HepG2 (cell line): ENCODE measurements around the gene PRR36. TPM values are rescaled to one million over a fixed set of nuclear protein-coding genes. Genes with fewer than 3 reads are reported as not detected.
A peak's percentile ranks its signal among the peaks of the same experiment; 100 is the strongest.

Experiments used
- ATAC-seq: fragments of 200-7000 bp; cut with Tn5 transposase; 3 replicates; pipeline ENCODE4 v1.9.1; 2020; ENCODE audit warnings: mild to moderate bottlenecking, moderate library complexity
- BruUV-seq: library from RNA; stranded (reverse); fragments of 400-500 nt; replicated peaks from 2 replicates; lab custom pipeline; 2021; lab: Mats Ljungman, UMichigan
- CTCF ChIA-PET: fragments of 300-600 bp; formaldehyde crosslinking; extraction: SDS; loops from one replicate; lab custom pipeline; 2021; ENCODE audit warnings: low total read pairs, inconsistent platforms, low intra/inter-chr PET ratio; lab: Yijun Ruan, JAX
- POLR2A ChIA-PET: fragments of 350-600 bp; sonication (Branson Sonifier 250); formaldehyde crosslinking; loops from one replicate; lab custom pipeline; 2020; ENCODE audit warnings: antibody characterized with exemption, inconsistent platforms; lab: Yijun Ruan, JAX
- DNase-seq: peaks from one replicate; pipeline ENCODE4 v3.0.0-alpha.2; 2015; ENCODE audit warnings: low spot score
- FAIRE-seq: peaks from 3 replicates; lab custom pipeline; 2011; peaks lifted over from hg19 to GRCh38; lab: Jason Lieb, UNC
- H2AFZ ChIP-seq: one replicate; pipeline ENCODE4 v1.6.1; 2011; ENCODE audit warnings: low read length, inconsistent platforms
- H3K27ac ChIP-seq: fragments of 300-600 bp; 3 replicates; pipeline ENCODE4 v1.8.0; 2011; ENCODE audit warnings: mixed run types, mild to moderate bottlenecking, mixed read lengths, low read length, inconsistent platforms; ENCODE audit not compliant: insufficient read depth; ENCODE audit errors: extremely low read length
- H3K27me3 ChIP-seq, 2 experiments: fragments of 200-600 bp in 1 of 2; 2 replicates in 1 of 2; 3 replicates in 1 of 2; pipeline versions ENCODE4 v1.6.0 to v1.8.0; 2011; ENCODE audit warnings: low read length in 2 of 2, mild to moderate bottlenecking in 2 of 2, moderate library complexity in 2 of 2, inconsistent platforms in 1 of 2; ENCODE audit not compliant: insufficient read depth in 2 of 2, control insufficient read depth in 1 of 2
- H3K36me3 ChIP-seq, 2 experiments: fragments of 200-600 bp in 1 of 2; replicated peaks in 1 of 2; 2 replicates in 1 of 2; 3 replicates in 1 of 2; pipeline versions ENCODE4 v1.5.1 to v1.8.0; 2011; ENCODE audit warnings: low read length in 2 of 2, inconsistent platforms in 1 of 2; ENCODE audit not compliant: insufficient read depth in 2 of 2, control insufficient read depth in 1 of 2
- H3K4me1 ChIP-seq: 2 replicates; pipeline ENCODE4 v1.5.1; 2012; ENCODE audit warnings: low read length, inconsistent platforms; ENCODE audit not compliant: insufficient read depth
- H3K4me2 ChIP-seq: 2 replicates; pipeline ENCODE4 v1.6.0; 2011; ENCODE audit warnings: low read depth, low read length, inconsistent platforms
- H3K4me3 ChIP-seq, 3 experiments: fragments of 200-600 bp in 1 of 3; sonication (generic), shearing (Covaris generic) in 1 of 3; replicated peaks in 1 of 3; 2 replicates each; pipeline ENCODE4 v1.5.1; 2011 to 2016; ENCODE audit warnings: low read length in 3 of 3, inconsistent platforms in 2 of 3, low read depth in 2 of 3, mild to moderate bottlenecking in 2 of 3, control low read depth in 1 of 3, mixed read lengths in 1 of 3; ENCODE audit not compliant: insufficient read depth in 1 of 3
- H3K79me2 ChIP-seq: one replicate; pipeline ENCODE4 v1.6.1; 2011; ENCODE audit warnings: low read length, inconsistent platforms; ENCODE audit not compliant: insufficient read depth
- H3K9ac ChIP-seq: 2 replicates; pipeline ENCODE4 v1.6.0; 2011; ENCODE audit warnings: mild to moderate bottlenecking, low read depth, low read length, inconsistent platforms; ENCODE audit not compliant: insufficient read depth
- H3K9me3 ChIP-seq: 2 replicates; pipeline ENCODE4 v1.5.1; 2012; ENCODE audit warnings: mild to moderate bottlenecking, low read length
- H4K20me1 ChIP-seq: 2 replicates; pipeline ENCODE4 v1.6.0; 2011; ENCODE audit warnings: inconsistent platforms, mild to moderate bottlenecking, low read length, moderate library complexity; ENCODE audit not compliant: insufficient read depth
- ARNT ChIP-seq: fragments of 450-650 bp; IDR thresholded peaks from 2 replicates; pipeline ENCODE4 v1.6.1; 2017
- CBX5 ChIP-seq: sonication (generic); formaldehyde crosslinking; IDR thresholded peaks from 2 replicates; pipeline ENCODE4 v1.4.0; 2020; ENCODE audit warnings: missing genetic modification reagents, borderline replicate concordance
- E2F2 ChIP-seq: sonication (generic); formaldehyde crosslinking; IDR thresholded peaks from 2 replicates; pipeline ENCODE4 v1.4.0; 2020; ENCODE audit warnings: missing genetic modification reagents, borderline replicate concordance
- FOXA1 ChIP-seq, 2 experiments: fragments of 450-650 bp in 1 of 2; sonication (generic) in 1 of 2; formaldehyde crosslinking in 1 of 2; IDR thresholded peaks; 2 replicates each; pipeline versions ENCODE4 v1.4.0 to v1.6.1; 2016 to 2020; ENCODE audit warnings: missing genetic modification reagents in 1 of 2
- FOXK2 ChIP-seq: fragments of 450-650 bp; IDR thresholded peaks from 2 replicates; pipeline ENCODE4 v1.6.1; 2016
- GPBP1L1 ChIP-seq: sonication (generic); formaldehyde crosslinking; IDR thresholded peaks from 2 replicates; pipeline ENCODE4 v1.5.0; 2020; ENCODE audit warnings: mild to moderate bottlenecking, missing genetic modification reagents
- KDM5B ChIP-seq: sonication (generic); formaldehyde crosslinking; IDR thresholded peaks from 2 replicates; pipeline ENCODE4 v1.4.0; 2020; ENCODE audit warnings: missing genetic modification reagents, mild to moderate bottlenecking, borderline replicate concordance
- MED1 ChIP-seq: sonication (generic); formaldehyde crosslinking; IDR thresholded peaks from 2 replicates; pipeline ENCODE4 v1.4.0; 2020; ENCODE audit warnings: missing genetic modification reagents
- PLRG1 ChIP-seq: fragments of 450-650 bp; conservative IDR thresholded peaks from 2 replicates; pipeline ENCODE4 v1.6.1; 2016
- RORA ChIP-seq: sonication (generic); formaldehyde crosslinking; IDR thresholded peaks from 2 replicates; pipeline ENCODE4 v1.5.0; 2020; ENCODE audit warnings: mild to moderate bottlenecking, missing genetic modification reagents, moderate library complexity
- SMARCC2 ChIP-seq: fragments of 450-650 bp; IDR thresholded peaks from 2 replicates; pipeline ENCODE4 v1.6.1; 2017; ENCODE audit warnings: antibody characterized with exemption, mild to moderate bottlenecking
- TGIF2 ChIP-seq: IDR thresholded peaks from 2 replicates; pipeline ENCODE4 v1.6.1; 2016; ENCODE audit warnings: control low read depth, missing compliant biosample characterization
- TOPORS ChIP-seq: sonication (generic); formaldehyde crosslinking; IDR thresholded peaks from 2 replicates; pipeline ENCODE4 v1.8.0; 2023; ENCODE audit warnings: mild to moderate bottlenecking, missing genetic modification reagents
- ZNF333 ChIP-seq: sonication (generic); formaldehyde crosslinking; IDR thresholded peaks from 2 replicates; pipeline ENCODE4 v1.4.0; 2020; ENCODE audit warnings: mild to moderate bottlenecking, missing genetic modification reagents, borderline replicate concordance
- ZNF550 ChIP-seq: sonication (generic); formaldehyde crosslinking; IDR thresholded peaks from 2 replicates; pipeline ENCODE4 v1.4.0; 2020; ENCODE audit warnings: mild to moderate bottlenecking, missing genetic modification reagents, borderline replicate concordance
- ZNF766 ChIP-seq: sonication (generic); formaldehyde crosslinking; IDR thresholded peaks from 2 replicates; pipeline ENCODE4 v1.5.0; 2020; ENCODE audit warnings: missing genetic modification reagents, borderline replicate concordance
- ZNF879 ChIP-seq: sonication (generic); formaldehyde crosslinking; IDR thresholded peaks from 2 replicates; pipeline ENCODE4 v1.8.1; 2023; ENCODE audit warnings: missing genetic modification reagents
- WGBS: methylation state at CpG from one replicate; pipeline ENCODE4 v1.1.6; 2017; ENCODE audit warnings: low lambda C conversion rate; 5-methylcytosine and 5-hydroxymethylcytosine counted together
- in situ Hi-C: cut with HindIII; loops from 2 replicates; pipeline ENCODE4 v1.10.0; 2017; ENCODE audit warnings: low pct_unique_long_range_greater_than_20kb; ENCODE audit not compliant: extremely low pct_ligation_motif_present
- intact Hi-C: fragments of 100-400 bp; cut with micrococcal nuclease; formaldehyde crosslinking; loops from one replicate; pipeline ENCODE4 v1.10.0; 2022; ENCODE audit not compliant: unreplicated experiment
- polyA plus RNA-seq, 8 experiments: library from polyadenylated mRNA; depleted of rRNA in 3 of 8; stranded (reverse) in 7 of 8; unstranded in 1 of 8; fragments of >200 nt; fragmentation: Illumina TruSeq in 4 of 8; extraction: Trizol in 4 of 8; gene quantifications; 2 replicates each; pipeline versions ENCODE4 v1.2.1 to v1.2.3, GENCODE V29; 2011 to 2016; ENCODE audit warnings: low read depth in 4 of 8, missing spikeins in 1 of 8, mixed read lengths in 1 of 8; ENCODE audit not compliant: insufficient read depth in 1 of 8
- total RNA-seq, 5 experiments: library from RNA; depleted of rRNA; stranded (reverse); fragments of >200 nt; fragmentation: Illumina TruSeq; extraction: Trizol; gene quantifications; 2 replicates each; pipeline ENCODE4 v1.2.3, GENCODE V29; 2016; ENCODE audit warnings: low read depth in 1 of 5
- TF ChIP-seq, protein P1 (sequence below): fragments of 450-650 bp; IDR thresholded peaks from 2 replicates; pipeline ENCODE4 v1.6.1; 2016
- TF ChIP-seq, protein P2 (sequence below): sonication (generic); formaldehyde crosslinking; IDR thresholded peaks from 2 replicates; pipeline ENCODE4 v1.9.0; 2022; ENCODE audit warnings: missing genetic modification reagents, mild to moderate bottlenecking, borderline replicate concordance

The PRR36 gene
- total and polyA plus RNA-seq, 2 of the 13 experiments (the other 11 are each of a cell fraction or from before 2014, with no cell fraction given): 0.07 to 0.17 TPM

GRCh38 chr19:7842661-7843294 lies 31.4 kb downstream of the PRR36 start:
- POLR2A ChIA-PET: no interaction called here

More at GRCh38 chr19:7842661-7843294, 31.4 kb downstream of the PRR36 start:
- in situ Hi-C loops (no loop called here), intact Hi-C loops (no loop called here)
- Histone ChIP-seq H3K27me3 (no peaks in the 10 kb centered on the region), H3K9me3 (no peaks in the 10 kb centered on the region), H2AFZ (no peak overlapping the region), H3K4me3 (no peak overlapping the region), H3K27ac (no peak overlapping the region), H3K9ac (no peak overlapping the region), H3K4me2 (no peak overlapping the region), H3K4me1 (peaks cover 28% of the 10 kb centered on the region), H3K36me3 (no peaks in the 10 kb centered on the region), H3K79me2 (no peaks in the 10 kb centered on the region), H4K20me1 (no peaks in the 10 kb centered on the region)
- no peak for FAIRE-seq
- TF ChIP-seq MED1 (CRISPR knock-in tag) (no peak), GPBP1L1 (CRISPR knock-in tag) (no peak), ZNF550 (CRISPR knock-in tag) (no peak), ARNT (0 out of 2 replicates have a peak, but pooled peaks have one; percentile 61), FOXK2 (0 out of 2 replicates have a peak, but pooled peaks have one; percentile 14), KDM5B (CRISPR knock-in tag) (no peak), ZNF766 (CRISPR knock-in tag) (no peak), PLRG1 (0 out of 2 replicates have a peak, but pooled peaks have one; percentile 18), TOPORS (CRISPR knock-in tag) (no peak), FOXA1 (IDR thresholded peaks at IDR 0.05) (peak; percentile 7; the same call in 1 of the 2 replicates), FOXA1 (CRISPR knock-in tag; IDR thresholded peaks at IDR 0.05) (no peak), TGIF2 (no peak), RORA (CRISPR knock-in tag) (no peak), SMARCC2 (no peak), E2F2 (no peak), ZNF333 (no peak), ZNF879 (CRISPR knock-in tag) (no peak), CBX5 (CRISPR knock-in tag) (no peak)
- TF ChIP-seq, protein P1, sequence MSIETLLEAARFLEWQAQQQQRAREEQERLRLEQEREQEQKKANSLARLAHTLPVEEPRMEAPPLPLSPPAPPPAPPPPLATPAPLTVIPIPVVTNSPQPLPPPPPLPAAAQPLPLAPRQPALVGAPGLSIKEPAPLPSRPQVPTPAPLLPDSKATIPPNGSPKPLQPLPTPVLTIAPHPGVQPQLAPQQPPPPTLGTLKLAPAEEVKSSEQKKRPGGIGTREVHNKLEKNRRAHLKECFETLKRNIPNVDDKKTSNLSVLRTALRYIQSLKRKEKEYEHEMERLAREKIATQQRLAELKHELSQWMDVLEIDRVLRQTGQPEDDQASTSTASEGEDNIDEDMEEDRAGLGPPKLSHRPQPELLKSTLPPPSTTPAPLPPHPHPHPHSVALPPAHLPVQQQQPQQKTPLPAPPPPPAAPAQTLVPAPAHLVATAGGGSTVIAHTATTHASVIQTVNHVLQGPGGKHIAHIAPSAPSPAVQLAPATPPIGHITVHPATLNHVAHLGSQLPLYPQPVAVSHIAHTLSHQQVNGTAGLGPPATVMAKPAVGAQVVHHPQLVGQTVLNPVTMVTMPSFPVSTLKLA: peak; percentile 92
- TF ChIP-seq, protein P2, sequence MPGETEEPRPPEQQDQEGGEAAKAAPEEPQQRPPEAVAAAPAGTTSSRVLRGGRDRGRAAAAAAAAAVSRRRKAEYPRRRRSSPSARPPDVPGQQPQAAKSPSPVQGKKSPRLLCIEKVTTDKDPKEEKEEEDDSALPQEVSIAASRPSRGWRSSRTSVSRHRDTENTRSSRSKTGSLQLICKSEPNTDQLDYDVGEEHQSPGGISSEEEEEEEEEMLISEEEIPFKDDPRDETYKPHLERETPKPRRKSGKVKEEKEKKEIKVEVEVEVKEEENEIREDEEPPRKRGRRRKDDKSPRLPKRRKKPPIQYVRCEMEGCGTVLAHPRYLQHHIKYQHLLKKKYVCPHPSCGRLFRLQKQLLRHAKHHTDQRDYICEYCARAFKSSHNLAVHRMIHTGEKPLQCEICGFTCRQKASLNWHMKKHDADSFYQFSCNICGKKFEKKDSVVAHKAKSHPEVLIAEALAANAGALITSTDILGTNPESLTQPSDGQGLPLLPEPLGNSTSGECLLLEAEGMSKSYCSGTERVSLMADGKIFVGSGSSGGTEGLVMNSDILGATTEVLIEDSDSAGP: no peak
- no peak for ATAC-seq
- no TSS peak for BruUV-seq
- DNase-seq: no peak
- 92% methylated on average over 12 of the region's 12 CpGs for WGBS
- CTCF ChIA-PET: no interaction called here
